ENCODE results near the gene ATXN1. TPM values are rescaled to one million over a fixed set of nuclear protein-coding genes. Genes with fewer than 3 reads are reported as not detected.
A peak's percentile ranks its signal among the peaks of the same experiment; 100 is the strongest.

The ATXN1 gene
- total RNA-seq, 1 donor from 2014 or later: 6.1 TPM

DNA sequence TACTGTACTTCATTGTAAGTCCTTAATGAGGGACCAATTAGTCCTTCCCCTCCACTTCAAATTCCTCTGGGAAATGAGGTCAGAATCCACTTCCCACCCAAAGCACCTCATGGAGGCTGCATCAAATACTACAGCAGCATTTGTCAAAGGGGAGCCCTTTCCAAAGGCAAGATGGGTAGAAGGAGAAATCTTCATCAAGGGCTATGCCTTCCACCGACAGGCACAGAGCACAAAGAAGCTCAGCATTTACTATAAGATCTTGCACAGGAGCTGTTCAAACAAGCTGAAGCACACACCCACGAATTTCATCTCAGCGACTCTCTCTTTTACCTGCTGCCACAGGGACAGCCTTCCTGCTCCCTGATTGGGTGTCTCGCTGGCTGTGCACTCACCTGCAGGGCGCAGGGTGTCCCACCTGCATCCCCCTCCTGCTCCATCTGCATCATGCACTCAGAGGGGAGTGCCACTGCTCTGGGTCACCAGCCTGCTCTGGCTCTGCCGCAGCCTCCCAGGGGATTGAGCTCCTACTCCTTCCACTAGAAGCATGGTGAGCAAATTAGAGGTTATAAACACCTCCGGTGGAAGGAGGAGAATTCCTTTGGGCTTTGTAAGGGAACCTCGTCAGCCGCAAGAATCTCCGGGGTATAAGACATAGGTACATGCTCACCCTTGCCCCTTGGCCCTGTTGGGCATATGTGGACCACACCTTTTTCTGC is 164.5 kb downstream of the ATXN1 start:
- TF ChIP-seq, protein P1, sequence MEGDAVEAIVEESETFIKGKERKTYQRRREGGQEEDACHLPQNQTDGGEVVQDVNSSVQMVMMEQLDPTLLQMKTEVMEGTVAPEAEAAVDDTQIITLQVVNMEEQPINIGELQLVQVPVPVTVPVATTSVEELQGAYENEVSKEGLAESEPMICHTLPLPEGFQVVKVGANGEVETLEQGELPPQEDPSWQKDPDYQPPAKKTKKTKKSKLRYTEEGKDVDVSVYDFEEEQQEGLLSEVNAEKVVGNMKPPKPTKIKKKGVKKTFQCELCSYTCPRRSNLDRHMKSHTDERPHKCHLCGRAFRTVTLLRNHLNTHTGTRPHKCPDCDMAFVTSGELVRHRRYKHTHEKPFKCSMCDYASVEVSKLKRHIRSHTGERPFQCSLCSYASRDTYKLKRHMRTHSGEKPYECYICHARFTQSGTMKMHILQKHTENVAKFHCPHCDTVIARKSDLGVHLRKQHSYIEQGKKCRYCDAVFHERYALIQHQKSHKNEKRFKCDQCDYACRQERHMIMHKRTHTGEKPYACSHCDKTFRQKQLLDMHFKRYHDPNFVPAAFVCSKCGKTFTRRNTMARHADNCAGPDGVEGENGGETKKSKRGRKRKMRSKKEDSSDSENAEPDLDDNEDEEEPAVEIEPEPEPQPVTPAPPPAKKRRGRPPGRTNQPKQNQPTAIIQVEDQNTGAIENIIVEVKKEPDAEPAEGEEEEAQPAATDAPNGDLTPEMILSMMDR (conservative IDR thresholded peaks at IDR 0.05; ENCODE audit: low read depth, low read length): no peak
- H3K4me3 ChIP-seq (ENCODE audit: low read depth, low read length): no peak overlapping the region
- DNase-seq (ENCODE audit: low read depth): no peak

DNA sequence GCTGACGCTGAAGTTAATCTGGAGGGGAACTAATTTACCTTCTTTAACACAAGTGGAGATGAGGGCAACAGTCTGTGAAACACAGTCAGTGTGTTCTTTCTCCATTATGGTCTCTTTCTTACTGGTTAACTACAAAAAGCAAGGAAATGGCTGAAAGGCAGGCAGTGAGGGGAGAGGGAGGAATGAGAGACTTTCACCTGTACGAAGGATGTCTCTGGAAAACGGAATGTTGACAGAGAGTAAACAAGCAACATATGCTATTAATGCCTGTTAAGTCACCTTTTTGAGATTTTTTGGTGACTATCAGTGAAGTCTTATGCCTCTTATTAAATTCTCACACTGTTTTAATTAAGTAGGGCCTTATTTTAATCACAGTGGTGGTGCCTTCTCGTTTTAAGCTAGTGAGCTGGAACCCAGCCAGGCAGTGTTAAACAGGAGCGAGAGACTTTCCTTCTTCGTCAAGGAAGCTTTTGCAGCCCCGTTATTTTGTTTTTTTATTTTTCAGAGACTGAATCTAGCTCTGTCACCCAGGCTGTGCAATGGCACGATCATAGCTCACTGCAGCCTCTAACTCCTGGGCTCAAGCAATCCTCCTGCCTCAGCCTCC is 165.6 kb downstream of the ATXN1 start:
- H3K4me3 ChIP-seq (ENCODE audit: low read depth, low read length): no peak overlapping the region
- TF ChIP-seq, protein P1 (conservative IDR thresholded peaks at IDR 0.05; ENCODE audit: low read depth, low read length): no peak
- DNase-seq (ENCODE audit: low read depth): no peak

DNA sequence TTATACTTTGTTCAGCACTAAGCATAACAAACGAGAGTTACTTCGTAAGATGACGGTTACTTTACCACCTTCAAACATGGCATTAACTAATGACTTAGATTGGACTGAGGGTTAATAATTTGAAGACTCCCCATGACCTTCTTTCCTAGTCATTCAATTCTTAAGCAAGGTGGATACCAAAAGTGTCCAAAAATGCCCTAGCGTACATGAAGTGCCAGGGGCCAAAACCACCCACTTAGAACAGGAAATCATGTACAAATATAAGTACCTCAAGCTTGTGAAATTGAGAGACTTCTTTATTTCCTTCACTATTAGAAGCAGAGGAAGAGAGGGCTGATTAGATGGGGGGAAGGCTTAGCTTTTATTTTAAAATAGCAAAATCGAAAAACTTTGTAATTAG is 166.4 kb downstream of the ATXN1 start:
- no peak for DNase-seq (ENCODE audit: low read depth)
- TF ChIP-seq, protein P1 (conservative IDR thresholded peaks at IDR 0.05; ENCODE audit: low read depth, low read length): no peak
- no peak overlapping the region for H3K4me3 ChIP-seq (ENCODE audit: low read depth, low read length)

DNA sequence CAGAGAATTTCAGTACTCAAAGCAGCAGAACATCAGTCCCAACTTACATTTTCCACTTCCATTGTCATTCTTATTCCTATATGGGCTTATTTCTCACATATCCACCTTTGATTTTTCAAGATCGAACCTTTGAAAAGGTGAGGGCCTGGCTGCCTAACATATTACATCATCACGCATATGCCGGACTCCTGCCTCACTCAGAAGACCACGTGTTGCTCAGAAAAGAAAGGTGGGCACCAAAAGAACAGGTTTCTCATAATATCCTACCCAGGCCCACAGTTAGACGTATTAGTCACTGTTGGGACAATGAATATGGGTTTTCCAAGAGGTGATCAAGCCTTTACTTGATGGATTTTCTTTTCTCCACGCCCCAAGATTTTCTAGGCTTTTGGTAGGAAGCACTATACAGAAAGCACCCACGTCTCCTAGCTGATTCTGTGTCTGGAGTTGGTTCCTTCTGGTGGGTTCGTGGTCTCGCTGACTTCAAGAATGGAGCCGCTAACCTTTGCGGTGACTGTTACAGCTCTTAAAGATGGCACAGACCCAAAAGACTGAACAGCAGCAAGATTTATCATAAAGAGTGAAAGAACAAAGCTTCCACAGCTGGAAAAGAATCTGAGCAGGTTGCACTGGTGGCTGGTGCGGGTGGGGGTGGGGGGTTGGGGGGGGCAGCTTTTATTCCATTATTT is 168.9 kb downstream of the ATXN1 start:
- H3K4me3 ChIP-seq (ENCODE audit: low read depth, low read length): no peak overlapping the region
- no peak for DNase-seq (ENCODE audit: low read depth)
- TF ChIP-seq, protein P1 (conservative IDR thresholded peaks at IDR 0.05; ENCODE audit: low read depth, low read length): no peak

DNA sequence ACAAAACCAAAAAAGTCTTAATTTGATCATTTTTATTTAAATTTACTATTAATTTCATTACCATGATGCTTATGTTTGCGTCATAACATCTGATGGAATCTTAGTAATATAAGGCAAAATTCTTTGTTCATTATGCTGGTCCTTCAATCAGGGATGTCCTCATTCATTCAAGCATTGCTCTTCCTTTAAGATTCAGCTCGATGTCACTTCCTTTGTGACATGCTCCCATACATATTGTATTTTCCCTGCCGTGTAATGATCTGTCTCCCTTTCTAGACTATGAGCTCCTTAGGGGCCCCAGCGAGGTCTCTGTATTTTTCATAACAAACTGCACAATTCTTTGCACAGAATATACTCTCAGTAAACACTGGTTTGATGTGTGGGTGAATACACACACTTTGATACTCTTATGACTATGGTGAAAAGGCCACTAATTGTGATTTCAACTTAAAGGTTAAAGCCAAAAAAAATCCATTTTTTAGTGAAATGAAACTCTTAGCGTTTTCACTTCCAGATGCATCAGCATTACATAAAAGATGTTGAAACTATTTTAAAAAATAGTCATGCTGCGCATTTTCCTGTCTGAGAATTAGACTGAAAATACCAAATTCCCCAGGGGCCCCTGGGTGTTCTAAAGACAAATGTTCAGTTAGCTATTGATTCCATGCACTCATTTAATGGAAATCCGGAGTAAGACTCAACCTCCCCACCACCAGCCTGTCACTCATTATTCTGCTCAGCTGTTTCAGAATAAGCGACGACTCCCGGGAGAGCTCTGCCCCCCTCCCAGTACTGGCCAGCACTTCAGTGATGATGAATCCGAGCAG is 169.7 kb downstream of the ATXN1 start:
- TF ChIP-seq, protein P1 (conservative IDR thresholded peaks at IDR 0.05; ENCODE audit: low read depth, low read length): no peak
- no peak overlapping the region for H3K4me3 ChIP-seq (ENCODE audit: low read depth, low read length)
- no peak for DNase-seq (ENCODE audit: low read depth)

DNA sequence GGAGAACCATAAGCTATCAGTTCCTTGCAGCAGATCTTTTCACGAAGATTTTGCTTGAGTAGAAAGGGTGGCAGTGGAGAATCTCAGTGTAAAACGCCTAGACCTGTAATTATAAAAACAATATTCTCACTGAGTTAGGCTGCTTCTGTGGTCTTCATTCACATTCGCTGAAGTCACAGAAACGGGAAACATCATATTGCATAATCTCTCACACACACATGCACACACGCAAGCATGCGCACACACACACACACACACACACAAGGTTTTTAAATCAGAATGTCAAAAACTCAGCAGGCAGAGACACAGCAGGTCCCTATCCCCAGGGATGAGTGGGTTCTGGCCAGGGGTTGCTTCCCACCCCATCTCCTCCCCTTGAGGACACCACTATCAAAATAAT is 175.5 kb downstream of the ATXN1 start:
- DNase-seq (ENCODE audit: low read depth): peak; percentile 52
- peak overlapping the region; percentile 49 for H3K4me3 ChIP-seq (ENCODE audit: low read depth, low read length)
- TF ChIP-seq, protein P1 (conservative IDR thresholded peaks at IDR 0.05; ENCODE audit: low read depth, low read length): no peak

All from epithelial cell of proximal tubule (primary cell).